IPS-15b (cell line): Measurements from ENCODE around the gene RABGGTA.
"Not testable (repeated sequence)": the region's sequence is repeated elsewhere in the genome, so short reads cannot be mapped to it uniquely, and the experiment has no call there.

Experiments used
- H3K27me3 ChIP-seq: one replicate; pipeline ENCODE4 v1.6.1; 2013; ENCODE audit warnings: low read length; ENCODE audit not compliant: control insufficient read depth, insufficient read depth
- H3K36me3 ChIP-seq: one replicate; pipeline ENCODE4 v1.6.1; 2013; ENCODE audit warnings: low read length; ENCODE audit not compliant: control insufficient read depth, insufficient read depth
- H3K4me1 ChIP-seq: one replicate; pipeline ENCODE4 v1.6.1; 2013; ENCODE audit warnings: mild to moderate bottlenecking, low read length; ENCODE audit not compliant: control insufficient read depth, insufficient read depth
- H3K4me3 ChIP-seq: one replicate; pipeline ENCODE4 v1.5.1; 2013; ENCODE audit warnings: low read depth, low read length
- H3K9ac ChIP-seq: one replicate; pipeline ENCODE4 v1.6.1; 2013; ENCODE audit warnings: low read depth, mild to moderate bottlenecking, low read length
- H3K9me3 ChIP-seq: one replicate; pipeline ENCODE4 v1.6.1; 2013; ENCODE audit warnings: mild to moderate bottlenecking, low read length; ENCODE audit not compliant: control insufficient read depth, insufficient read depth

The RABGGTA gene

GRCh38 chr14:24253936-24254335 lies 17.5 kb downstream of the RABGGTA start:
- no peak overlapping the region for H3K9ac ChIP-seq
- no peaks in the 10 kb centered on the region for H3K4me1 ChIP-seq
- no peaks in the 10 kb centered on the region for H3K27me3 ChIP-seq
- peaks cover 3% of the 10 kb centered on the region for H3K36me3 ChIP-seq
- no peaks in the 10 kb centered on the region for H3K9me3 ChIP-seq
- no peak overlapping the region for H3K4me3 ChIP-seq

- Histone ChIP-seq H3K4me1 (no peaks in the 10 kb centered on the region), H3K9ac (no peak overlapping the region), H3K36me3 (peaks cover 3% of the 10 kb centered on the region), H3K4me3 (no peak overlapping the region), H3K9me3 (no peaks in the 10 kb centered on the region), H3K27me3 (no peaks in the 10 kb centered on the region)
These were observed 18.9 kb downstream of the RABGGTA start for GRCh38 chr14:24252289-24253124.

DNA sequence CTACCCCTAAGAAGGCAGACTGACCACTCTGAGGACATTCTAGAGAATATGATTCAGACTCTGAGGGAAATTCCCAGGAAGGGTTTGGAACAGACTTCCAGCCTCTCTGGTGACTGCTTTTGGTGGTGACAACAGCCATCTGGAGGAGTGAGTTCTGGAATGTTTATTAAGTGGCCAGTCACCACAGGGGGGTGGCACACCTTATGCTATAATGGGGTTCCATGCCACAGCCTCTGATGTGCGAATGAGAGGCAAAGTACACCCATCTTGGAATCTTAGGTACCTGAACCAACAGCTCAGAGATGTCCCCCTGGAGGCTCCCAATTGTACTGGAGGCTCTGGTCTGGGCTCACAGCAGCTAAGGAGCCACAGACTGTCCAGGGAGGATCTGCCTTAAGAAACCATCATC lies 19.5 kb downstream of the RABGGTA start:
- H3K4me3 ChIP-seq: no peak overlapping the region
- H3K36me3 ChIP-seq: peaks cover 3% of the 10 kb centered on the region
- no peaks in the 10 kb centered on the region for H3K4me1 ChIP-seq
- H3K9ac ChIP-seq: no peak overlapping the region
- no peaks in the 10 kb centered on the region for H3K9me3 ChIP-seq
- H3K27me3 ChIP-seq: no peaks in the 10 kb centered on the region

DNA sequence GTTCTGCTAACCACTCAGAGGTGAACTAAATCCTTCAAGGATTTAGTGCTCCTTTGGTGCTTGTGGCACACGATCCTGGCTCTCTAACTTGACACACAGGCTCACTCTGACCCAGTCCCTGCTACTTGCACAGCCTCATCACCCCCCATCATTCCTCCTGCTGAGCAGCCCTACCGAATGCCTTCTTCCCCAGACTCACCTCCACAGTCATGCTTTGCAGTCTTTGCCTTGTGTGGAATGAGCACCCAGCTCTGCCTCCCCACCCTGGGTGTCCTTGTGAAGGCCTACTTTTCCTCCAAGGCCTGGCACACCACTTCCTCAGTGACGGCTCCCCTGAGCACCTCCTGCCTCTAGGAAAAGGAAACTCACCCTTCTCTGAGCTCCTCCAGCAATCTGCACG lies 21.0 kb downstream of the RABGGTA start:
- peaks cover 3% of the 10 kb centered on the region for H3K36me3 ChIP-seq
- H3K27me3 ChIP-seq: no peaks in the 10 kb centered on the region
- no peak overlapping the region for H3K4me3 ChIP-seq
- H3K9me3 ChIP-seq: no peaks in the 10 kb centered on the region
- no peaks in the 10 kb centered on the region for H3K4me1 ChIP-seq
- no peak overlapping the region for H3K9ac ChIP-seq

DNA sequence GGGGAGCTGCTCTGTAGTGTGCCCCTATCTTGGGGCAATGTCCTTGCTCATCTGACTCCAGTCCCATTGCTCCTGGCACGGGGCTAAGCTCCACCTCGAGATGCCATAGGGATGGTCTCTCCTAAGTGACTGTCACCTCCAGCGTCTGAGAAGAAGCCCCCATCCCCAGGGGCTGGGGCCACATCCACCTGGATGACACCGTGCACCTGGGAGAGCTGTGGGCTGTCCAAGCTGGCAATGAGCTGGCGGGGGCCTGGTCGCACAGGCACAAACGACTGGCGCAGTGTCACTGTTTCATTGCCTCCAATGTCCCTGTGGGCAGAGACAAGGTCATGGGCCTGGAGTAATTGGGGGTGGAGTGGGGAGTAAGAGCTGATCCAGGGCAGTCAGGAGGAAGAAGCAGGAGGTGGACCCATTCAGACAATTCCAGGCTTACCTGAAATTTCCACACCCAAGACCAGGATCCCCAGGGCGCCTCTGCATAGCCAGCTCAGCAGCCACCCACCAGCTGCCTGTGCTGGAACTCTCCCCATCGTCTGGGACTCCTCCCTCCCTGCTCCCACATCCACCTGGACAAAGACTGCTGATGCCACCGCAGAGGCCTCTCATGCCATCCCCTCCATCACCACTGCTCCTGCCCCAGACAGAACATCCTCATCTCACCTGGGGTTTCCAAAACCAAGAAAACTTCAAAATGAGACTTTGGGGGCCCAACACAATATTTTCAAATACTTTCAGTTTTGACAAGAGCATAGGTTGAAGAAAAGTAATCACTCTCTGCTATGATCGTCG lies 22.0 kb downstream of the RABGGTA start:
- Histone ChIP-seq H3K36me3 (peaks cover 3% of the 10 kb centered on the region), H3K27me3 (no peaks in the 10 kb centered on the region), H3K4me3 (no peak overlapping the region), H3K9ac (no peak overlapping the region), H3K9me3 (no peaks in the 10 kb centered on the region), H3K4me1 (no peaks in the 10 kb centered on the region)

GRCh38 chr14:24247422-24247821 lies 24.0 kb downstream of the RABGGTA start:
- Histone ChIP-seq H3K27me3 (no peaks in the 10 kb centered on the region), H3K36me3 (peaks cover 3% of the 10 kb centered on the region), H3K4me1 (no peaks in the 10 kb centered on the region), H3K9ac (no peak overlapping the region), H3K9me3 (no peaks in the 10 kb centered on the region), H3K4me3 (no peak overlapping the region)

DNA sequence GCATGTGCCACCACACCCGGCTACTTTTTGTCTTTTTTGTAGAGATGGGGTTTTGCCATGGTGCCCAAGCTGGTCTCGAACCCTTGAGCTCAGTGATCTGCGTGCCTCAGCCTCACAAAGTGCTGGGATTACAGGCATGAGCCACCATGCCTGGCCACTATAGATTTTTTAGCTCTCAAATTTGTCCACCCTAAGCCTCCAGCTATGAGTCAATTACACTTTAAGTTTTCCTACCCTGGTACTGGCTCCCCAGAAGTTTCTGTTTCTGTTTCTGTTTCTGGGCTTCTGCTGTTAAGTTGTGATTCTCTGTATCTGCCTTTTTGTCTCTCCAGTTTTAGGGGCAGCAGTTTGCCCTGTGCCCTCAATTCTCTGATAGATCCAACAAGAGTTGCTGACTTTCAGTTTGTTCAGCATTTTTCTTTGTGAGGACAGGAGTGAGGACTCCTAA lies 24.6 kb downstream of the RABGGTA start:
- no peaks in the 10 kb centered on the region for H3K9me3 ChIP-seq
- H3K4me3 ChIP-seq: no peak overlapping the region
- no peaks in the 10 kb centered on the region for H3K4me1 ChIP-seq
- H3K36me3 ChIP-seq: no peaks in the 10 kb centered on the region
- no peaks in the 10 kb centered on the region for H3K27me3 ChIP-seq
- no peak overlapping the region for H3K9ac ChIP-seq

DNA sequence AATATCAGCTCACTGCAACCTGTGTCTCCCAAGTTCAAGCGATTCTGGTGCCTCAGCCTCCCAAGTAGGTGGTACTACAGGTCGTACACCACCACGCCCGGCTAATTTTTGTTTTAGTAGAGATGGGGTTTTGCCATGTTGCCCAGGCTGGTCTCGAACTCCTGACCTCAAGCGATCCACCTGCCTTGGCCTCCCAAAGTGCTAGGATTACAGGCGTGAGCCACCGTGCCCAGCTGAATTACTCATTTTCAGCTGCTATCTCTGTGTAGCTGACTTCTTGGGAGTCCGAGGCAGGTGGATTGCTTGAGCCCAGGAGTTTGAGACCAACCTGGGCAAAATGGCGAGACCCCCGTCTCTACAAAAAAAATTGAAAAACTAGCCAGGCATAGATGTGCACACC lies 26.0 kb downstream of the RABGGTA start:
- not testable (repeated sequence) for H3K9ac ChIP-seq, H3K4me3 ChIP-seq, H3K9me3 ChIP-seq, H3K36me3 ChIP-seq, H3K4me1 ChIP-seq, H3K27me3 ChIP-seq

GRCh38 chr14:24243336-24243836 lies 28.0 kb downstream of the RABGGTA start:
- Histone ChIP-seq H3K9me3 (no peaks in the 10 kb centered on the region), H3K4me1 (no peaks in the 10 kb centered on the region)

DNA sequence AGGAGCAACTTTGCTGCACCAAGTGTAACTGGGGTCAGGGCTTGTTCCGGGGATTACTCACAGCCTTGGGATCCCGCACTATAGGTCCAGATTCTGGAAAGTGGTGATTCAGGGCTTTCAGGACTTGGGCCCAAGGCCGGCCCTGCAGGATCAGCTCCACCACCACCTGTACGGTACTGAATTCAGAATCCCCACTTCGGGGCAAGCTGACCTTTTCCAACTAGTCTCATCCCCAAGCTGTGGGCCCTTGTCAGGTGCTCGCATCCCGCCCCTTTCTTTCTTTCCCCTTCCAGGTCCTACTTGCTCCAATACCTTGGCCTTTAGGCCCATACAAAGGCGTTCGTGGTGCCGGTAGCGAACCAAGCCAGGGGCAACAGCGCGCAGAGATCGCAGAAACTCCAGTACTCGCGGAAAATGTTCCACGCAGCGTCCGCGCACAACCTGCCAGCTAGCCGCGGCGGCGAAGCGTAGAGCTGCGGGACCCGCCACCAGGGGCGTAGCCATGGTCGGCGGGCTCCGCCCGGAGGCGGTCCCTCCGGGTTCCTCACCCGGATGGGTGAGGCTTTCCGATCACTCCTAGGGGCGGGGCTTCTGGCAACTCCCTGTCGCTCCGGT lies 29.5 kb downstream of the RABGGTA start:
- Histone ChIP-seq H3K27me3 (no peaks in the 10 kb centered on the region), H3K9me3 (no peaks in the 10 kb centered on the region), H3K36me3 (peaks cover 30% of the 10 kb centered on the region), H3K4me1 (no peaks in the 10 kb centered on the region), H3K4me3 (peak overlapping the region; percentile 90), H3K9ac (peak overlapping the region; percentile 87)

More at GRCh38 chr14:24243336-24243836, 28.0 kb downstream of the RABGGTA start:
- Histone ChIP-seq H3K27me3 (no peaks in the 10 kb centered on the region), H3K4me3 (peak overlapping the region; percentile 90), H3K9ac (peak overlapping the region; percentile 19), H3K36me3 (peaks cover 20% of the 10 kb centered on the region)

DNA sequence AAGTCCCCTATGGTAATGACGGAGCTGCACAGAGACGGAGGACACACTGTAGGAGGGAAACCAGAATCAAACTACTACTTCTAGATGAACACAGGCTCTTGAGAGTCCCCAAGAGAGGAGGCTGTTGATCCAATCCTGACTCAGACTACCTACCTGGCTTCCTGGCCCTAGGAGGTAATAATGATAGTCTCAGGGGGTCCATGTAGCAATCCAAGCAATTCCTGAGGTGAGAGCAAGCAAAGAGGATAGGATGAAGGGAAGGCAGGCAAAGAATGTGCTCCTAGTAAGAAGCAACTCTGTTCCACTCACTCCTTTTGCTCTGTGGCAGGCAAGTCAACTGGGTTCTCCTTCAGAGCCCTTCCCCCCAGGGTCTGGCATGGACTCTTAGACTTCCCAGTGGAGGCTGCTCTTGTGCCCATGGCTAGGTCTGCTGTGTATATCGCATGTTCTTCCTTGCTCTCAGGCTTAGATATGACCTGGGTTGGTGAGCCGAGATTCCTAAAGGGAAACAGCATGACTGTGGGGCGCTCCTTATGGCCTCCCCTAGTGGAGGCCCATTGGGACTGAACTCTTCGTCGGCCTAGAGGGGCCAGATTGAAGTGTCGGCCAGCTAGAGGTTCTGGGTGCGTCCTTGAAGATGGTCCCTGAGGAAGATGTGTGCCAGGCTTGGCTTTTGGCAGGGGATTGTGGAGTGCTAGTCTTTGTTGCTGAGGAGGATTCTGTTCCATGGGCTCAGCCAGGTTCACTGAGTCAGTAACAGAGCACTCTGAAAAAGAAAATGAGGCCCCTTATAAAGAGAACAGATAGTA lies 31.1 kb downstream of the RABGGTA start:
- Histone ChIP-seq H3K4me3 (no peak overlapping the region), H3K27me3 (no peaks in the 10 kb centered on the region), H3K9me3 (no peaks in the 10 kb centered on the region), H3K36me3 (peaks cover 37% of the 10 kb centered on the region), H3K9ac (no peak overlapping the region), H3K4me1 (no peaks in the 10 kb centered on the region)
